Dermis microvascular lymphatic vessel endothelial cell (primary cell): ENCODE data around the gene KCNJ9. TPM values are rescaled to one million over a fixed set of nuclear protein-coding genes. Genes with fewer than 3 reads are reported as not detected.

Source experiments
- total RNA-seq: library from RNA; depleted of rRNA; stranded (reverse); fragments of >200 nt; gene quantifications from 2 replicates; pipeline ENCODE4 v1.2.1, GENCODE V29; 2014

KCNJ9 gene
- total RNA-seq, 1 donor from 2014 or later, result not detected

Other genes starting within 250 kb of the KCNJ9 start
- gene VSIG8, start 218.9 kb upstream of the KCNJ9 start, total RNA-seq, result not detected in 2 replicates
- 0.13 and 0.51 TPM in 2 replicates for gene CFAP45, start 181.4 kb upstream of the KCNJ9 start, total RNA-seq
- gene TAGLN2, start 156.0 kb upstream of the KCNJ9 start, total RNA-seq, result 136 and 182 TPM in 2 replicates
- not detected in 2 replicates for gene IGSF9, start 135.9 kb upstream of the KCNJ9 start, total RNA-seq
- gene SLAMF9, start 127.3 kb upstream of the KCNJ9 start, total RNA-seq, result not detected in 2 replicates
- 2.3 and 3.5 TPM in 2 replicates for gene PIGM, start 49.5 kb upstream of the KCNJ9 start, total RNA-seq
- gene KCNJ10, start 11.4 kb upstream of the KCNJ9 start, total RNA-seq, result not detected in 2 replicates
- gene IGSF8, start 17.1 kb downstream of the KCNJ9 start, total RNA-seq, result 5.6 and 9.2 TPM in 2 replicates
- not detected in 2 replicates for gene ATP1A2, start 34.2 kb downstream of the KCNJ9 start, total RNA-seq
- gene ATP1A4, start 70.1 kb downstream of the KCNJ9 start, total RNA-seq, result not detected in 2 replicates
- not detected in 2 replicates for gene CASQ1, start 109.0 kb downstream of the KCNJ9 start, total RNA-seq
- gene PEA15, start 123.8 kb downstream of the KCNJ9 start, total RNA-seq, result 38.9 and 83.1 TPM in 2 replicates
- 62.1 and 73.6 TPM in 2 replicates for gene DCAF8, start 181.0 kb downstream of the KCNJ9 start, total RNA-seq
- gene PEX19, start 203.6 kb downstream of the KCNJ9 start, total RNA-seq, result 24.9 and 29.3 TPM in 2 replicates